Stomach smooth muscle (tissue), 2 donors: ENCODE measurements around the gene NOX3.
"Not testable (repeated sequence)": the region's sequence is repeated elsewhere in the genome, so short reads cannot be mapped to it uniquely, and the experiment has no call there.

Experiments
- H3K27ac ChIP-seq: one replicate; pipeline ENCODE4 v1.7.0; 2013; ENCODE audit warnings: mild to moderate bottlenecking, low read length, inconsistent platforms
- H3K27me3 ChIP-seq, 2 donors: one replicate each; pipeline ENCODE4 v1.7.0; 2013; ENCODE audit warnings: low read length in 2 of 2; ENCODE audit not compliant: insufficient read depth in 2 of 2, control insufficient read depth in 1 of 2
- H3K36me3 ChIP-seq, 2 donors: one replicate each; pipeline ENCODE4 v1.7.0; 2013; ENCODE audit warnings: low read length in 2 of 2; ENCODE audit not compliant: control insufficient read depth in 2 of 2, insufficient read depth in 2 of 2
- H3K4me1 ChIP-seq: one replicate; pipeline ENCODE4 v1.7.0; 2013; ENCODE audit warnings: low read length; ENCODE audit not compliant: control insufficient read depth, insufficient read depth
- H3K4me3 ChIP-seq, 2 donors: one replicate each; pipeline ENCODE4 v1.7.0; 2013; ENCODE audit warnings: low read length in 2 of 2
- H3K9ac ChIP-seq, 2 donors: one replicate each; pipeline ENCODE4 v1.7.0; 2013; ENCODE audit warnings: low read length in 2 of 2, mild to moderate bottlenecking in 1 of 2
- H3K9me3 ChIP-seq, 2 donors: one replicate each; pipeline ENCODE4 v1.7.0; 2013; ENCODE audit warnings: low read length in 2 of 2; ENCODE audit not compliant: control insufficient read depth in 2 of 2
- donor health status: healthy.
- donor health status: Pancreatic carcinoma.

Gene NOX3

GRCh38 chr6:155366325-155366724, 89.3 kb downstream of the NOX3 start:
- H3K36me3 ChIP-seq, result no peaks in the 10 kb centered on the region
- H3K4me1 ChIP-seq, result no peaks in the 10 kb centered on the region
- H3K9ac ChIP-seq, result no peak overlapping the region
- H3K27me3 ChIP-seq, result no peaks in the 10 kb centered on the region
- H3K9me3 ChIP-seq, result no peaks in the 10 kb centered on the region
- no peak overlapping the region for H3K27ac ChIP-seq
- no peak overlapping the region for H3K4me3 ChIP-seq

GRCh38 chr6:155364844-155365437, 90.7 kb downstream of the NOX3 start:
- Histone ChIP-seq H3K4me3 (no peak overlapping the region), H3K27ac (no peak overlapping the region), H3K9me3 (no peaks in the 10 kb centered on the region), H3K36me3 (no peaks in the 10 kb centered on the region), H3K9ac (no peak overlapping the region), H3K27me3 (no peaks in the 10 kb centered on the region), H3K4me1 (no peaks in the 10 kb centered on the region)

- not testable (repeated sequence) for H3K27me3 ChIP-seq, H3K9me3 ChIP-seq, H3K9ac ChIP-seq, H3K27ac ChIP-seq, H3K4me1 ChIP-seq, H3K4me3 ChIP-seq, H3K36me3 ChIP-seq
Observed at GRCh38 chr6:155364021-155364420, 91.6 kb downstream of the NOX3 start.

- H3K27ac ChIP-seq, H3K9me3 ChIP-seq: not testable (repeated sequence)
Observed at GRCh38 chr6:155362968-155363632, 92.5 kb downstream of the NOX3 start.

GRCh38 chr6:155354167-155354566, 101.5 kb downstream of the NOX3 start:
- H3K4me3 ChIP-seq, result no peak overlapping the region
- H3K27ac ChIP-seq, result no peak overlapping the region
- peaks cover 0 to 6% of the 10 kb centered on the region in 2 donors for H3K9me3 ChIP-seq
- no peaks in the 10 kb centered on the region for H3K36me3 ChIP-seq
- no peaks in the 10 kb centered on the region for H3K4me1 ChIP-seq
- H3K9ac ChIP-seq, result no peak overlapping the region
- H3K27me3 ChIP-seq, result peaks cover 0 to 3% of the 10 kb centered on the region in 2 donors

More at GRCh38 chr6:155362968-155363632, 92.5 kb downstream of the NOX3 start:
- not testable (repeated sequence) for H3K9ac ChIP-seq, H3K4me3 ChIP-seq, H3K36me3 ChIP-seq, H3K4me1 ChIP-seq, H3K27me3 ChIP-seq

- Histone ChIP-seq H3K4me3 (no peak overlapping the region), H3K27me3 (peaks cover 0 to 3% of the 10 kb centered on the region in 2 donors), H3K36me3 (no peaks in the 10 kb centered on the region), H3K9me3 (peaks cover 0 to 6% of the 10 kb centered on the region in 2 donors), H3K4me1 (no peaks in the 10 kb centered on the region), H3K9ac (no peak overlapping the region), H3K27ac (no peak overlapping the region)
Observed at GRCh38 chr6:155352811-155353210, 102.8 kb downstream of the NOX3 start.

- Histone ChIP-seq H3K36me3 (no peaks in the 10 kb centered on the region), H3K4me3 (no peak overlapping the region), H3K27ac (no peak overlapping the region), H3K9me3 (peaks cover 3 to 6% of the 10 kb centered on the region in 2 donors), H3K9ac (no peak overlapping the region), H3K27me3 (peaks cover 0 to 3% of the 10 kb centered on the region in 2 donors), H3K4me1 (no peaks in the 10 kb centered on the region)
Observed at GRCh38 chr6:155352130-155352420, 103.6 kb downstream of the NOX3 start.

- Histone ChIP-seq H3K27me3 (peaks cover 0 to 3% of the 10 kb centered on the region in 2 donors), H3K9me3 (peaks cover 3 to 6% of the 10 kb centered on the region in 2 donors), H3K4me3 (no peak overlapping the region), H3K4me1 (no peaks in the 10 kb centered on the region), H3K27ac (no peak overlapping the region), H3K36me3 (no peaks in the 10 kb centered on the region), H3K9ac (no peak overlapping the region)
Observed at GRCh38 chr6:155351273-155352129, 104.1 kb downstream of the NOX3 start.

- no peaks in the 10 kb centered on the region for H3K36me3 ChIP-seq
- no peak overlapping the region for H3K9ac ChIP-seq
- H3K27me3 ChIP-seq, result peaks cover 0 to 3% of the 10 kb centered on the region in 2 donors
- no peak overlapping the region for H3K4me3 ChIP-seq
- H3K4me1 ChIP-seq, result no peaks in the 10 kb centered on the region
- H3K27ac ChIP-seq, result no peak overlapping the region
- H3K9me3 ChIP-seq, result peaks cover 3 to 6% of the 10 kb centered on the region in 2 donors
Observed at GRCh38 chr6:155349956-155350355, 105.7 kb downstream of the NOX3 start.

- Histone ChIP-seq H3K36me3 (no peaks in the 10 kb centered on the region), H3K27me3 (peaks cover 0 to 3% of the 10 kb centered on the region in 2 donors), H3K4me3 (no peak overlapping the region), H3K4me1 (no peaks in the 10 kb centered on the region), H3K27ac (no peak overlapping the region), H3K9me3 (peaks cover 3 to 6% of the 10 kb centered on the region in 2 donors), H3K9ac (no peak overlapping the region)
Observed at GRCh38 chr6:155349129-155349528, 106.5 kb downstream of the NOX3 start.
